ENCODE data around the gene UBTD2. TPM values are rescaled to one million over a fixed set of nuclear protein-coding genes. Genes with fewer than 3 reads are reported as not detected.

Gene UBTD2
- total RNA-seq, 1 experiment from 2014 or later, result 22.7 TPM

GRCh38 chr5:172274951-172275753 is 8.4 kb downstream of the UBTD2 start:
- DNase-seq (ENCODE audit: low spot score), result no peak
- no peaks in the 10 kb centered on the region for H3K27me3 Mint-ChIP-seq (ENCODE audit: low read depth)
- peak overlapping the region; percentile 35 for H3K27ac Mint-ChIP-seq
- no peak for TF ChIP-seq ZNF416 (CRISPR knock-in tag; IDR thresholded peaks at IDR 0.05)
- no peak for TF ChIP-seq SMAD4 (CRISPR knock-in tag; IDR thresholded peaks at IDR 0.05)
- no peak for TF ChIP-seq FOXK1 (CRISPR knock-in tag; IDR thresholded peaks at IDR 0.05)
- TF ChIP-seq ZNF121 (CRISPR knock-in tag; IDR thresholded peaks at IDR 0.05), result no peak
- TF ChIP-seq SP1 (CRISPR knock-in tag; conservative IDR thresholded peaks at IDR 0.05), result no peak
- TF ChIP-seq ZMAT4 (CRISPR knock-in tag; IDR thresholded peaks at IDR 0.05), result no peak
- TF ChIP-seq ZNF232 (CRISPR knock-in tag; IDR thresholded peaks at IDR 0.05), result no peak
- H3K4me3 Mint-ChIP-seq, result no peak overlapping the region
- CTCF ChIA-PET, result no interaction called here
- ATAC-seq, result no peak
- H3K9me3 Mint-ChIP-seq, result peaks cover 5% of the 10 kb centered on the region; the same call in 1 of the 2 replicates
- H3K36me3 Mint-ChIP-seq, result peaks cover 7% of the 10 kb centered on the region
- peaks cover 42% of the 10 kb centered on the region for H3K4me1 Mint-ChIP-seq
- POLR2A ChIA-PET, result interaction anchor here (0.6 kb wide), 1 partner anchor 87 kb away, joined by 3 read pairs; no protein-coding TSS in a partner anchor

DNA sequence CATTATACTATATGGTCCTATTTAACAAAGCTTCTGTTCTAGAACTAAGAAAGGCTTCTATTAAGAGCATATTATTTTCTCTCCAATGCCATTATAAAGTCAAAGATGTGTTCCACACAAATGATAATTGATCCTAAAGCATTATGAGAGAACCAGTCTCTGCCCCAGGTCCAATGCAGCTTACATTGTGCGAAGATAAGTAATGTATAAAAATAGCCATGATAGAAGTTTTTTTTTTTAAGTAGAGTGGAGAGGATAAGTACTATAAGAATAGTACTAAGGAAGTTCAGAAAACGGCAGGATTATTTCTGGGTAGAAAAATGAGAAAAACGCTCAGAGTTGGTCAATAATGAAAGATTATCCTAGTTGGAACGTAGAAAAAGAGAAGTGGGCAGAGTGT is 15.6 kb downstream of the UBTD2 start:
- POLR2A ChIA-PET, result no interaction called here
- Mint-ChIP-seq H3K4me3 (no peak overlapping the region), H3K4me1 (peaks cover 32% of the 10 kb centered on the region), H3K36me3 (peaks cover 13% of the 10 kb centered on the region), H3K27me3 (ENCODE audit: low read depth) (no peaks in the 10 kb centered on the region), H3K27ac (no peak overlapping the region), H3K9me3 (no peaks in the 10 kb centered on the region)
- CTCF ChIA-PET, result no interaction called here
- ATAC-seq, result no peak
- no peak for DNase-seq (ENCODE audit: low spot score)
- TF ChIP-seq ZNF281 (CRISPR knock-in tag; IDR thresholded peaks at IDR 0.05) (no peak), SMAD3 (CRISPR knock-in tag; IDR thresholded peaks at IDR 0.05; ENCODE audit: borderline replicate concordance) (no peak), GTF2I (CRISPR knock-in tag; conservative IDR thresholded peaks at IDR 0.05) (no peak), ELF4 (CRISPR knock-in tag; IDR thresholded peaks at IDR 0.05; ENCODE audit: low read depth) (no peak), OVOL2 (CRISPR knock-in tag; IDR thresholded peaks at IDR 0.05; ENCODE audit: borderline replicate concordance) (no peak)
- TF ChIP-seq, protein P1, sequence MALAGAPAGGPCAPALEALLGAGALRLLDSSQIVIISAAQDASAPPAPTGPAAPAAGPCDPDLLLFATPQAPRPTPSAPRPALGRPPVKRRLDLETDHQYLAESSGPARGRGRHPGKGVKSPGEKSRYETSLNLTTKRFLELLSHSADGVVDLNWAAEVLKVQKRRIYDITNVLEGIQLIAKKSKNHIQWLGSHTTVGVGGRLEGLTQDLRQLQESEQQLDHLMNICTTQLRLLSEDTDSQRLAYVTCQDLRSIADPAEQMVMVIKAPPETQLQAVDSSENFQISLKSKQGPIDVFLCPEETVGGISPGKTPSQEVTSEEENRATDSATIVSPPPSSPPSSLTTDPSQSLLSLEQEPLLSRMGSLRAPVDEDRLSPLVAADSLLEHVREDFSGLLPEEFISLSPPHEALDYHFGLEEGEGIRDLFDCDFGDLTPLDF (CRISPR knock-in tag; IDR thresholded peaks at IDR 0.05), result no peak

DNA sequence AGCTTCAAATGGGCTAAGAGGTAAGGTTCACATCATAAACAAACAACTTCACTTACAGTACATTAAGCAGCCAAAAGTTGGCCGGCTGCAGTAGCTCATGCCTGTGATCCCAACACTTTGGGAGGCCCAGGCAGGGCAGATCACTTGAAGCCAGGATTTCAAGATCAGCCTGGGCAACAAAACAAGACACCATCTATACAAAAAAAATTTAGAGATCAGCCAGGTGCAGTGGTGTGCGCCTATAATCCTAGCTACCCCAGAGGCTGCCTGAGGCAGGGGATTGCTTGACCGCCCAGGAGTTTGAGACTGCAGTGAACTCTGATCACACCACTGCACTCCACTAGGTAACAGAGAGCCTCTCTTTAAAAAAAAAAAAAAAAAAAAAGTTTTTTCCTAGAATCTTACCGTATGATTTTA is 16.9 kb downstream of the UBTD2 start:
- Mint-ChIP-seq H3K36me3 (peaks cover 13% of the 10 kb centered on the region), H3K4me1 (peaks cover 24% of the 10 kb centered on the region), H3K27ac (peak overlapping the region; percentile 85), H3K9me3 (no peaks in the 10 kb centered on the region), H3K27me3 (ENCODE audit: low read depth) (no peaks in the 10 kb centered on the region), H3K4me3 (no peak overlapping the region)
- DNase-seq (ENCODE audit: low spot score), result no peak
- no peak for ATAC-seq
- CTCF ChIA-PET, result interaction anchor here (0.8 to 1.6 kb wide), 2 partner anchors 12 to 27 kb away, joined by 3 to 6 read pairs; no protein-coding TSS in a partner anchor
- TF ChIP-seq FOXK1 (CRISPR knock-in tag; IDR thresholded peaks at IDR 0.05) (no peak), ZNF138 (CRISPR knock-in tag; conservative IDR thresholded peaks at IDR 0.05) (no peak), TEAD4 (CRISPR knock-in tag; IDR thresholded peaks at IDR 0.05) (no peak), ZNF317 (CRISPR knock-in tag; IDR thresholded peaks at IDR 0.05; ENCODE audit: borderline replicate concordance, low read depth) (no peak)
- TF ChIP-seq, protein P2, sequence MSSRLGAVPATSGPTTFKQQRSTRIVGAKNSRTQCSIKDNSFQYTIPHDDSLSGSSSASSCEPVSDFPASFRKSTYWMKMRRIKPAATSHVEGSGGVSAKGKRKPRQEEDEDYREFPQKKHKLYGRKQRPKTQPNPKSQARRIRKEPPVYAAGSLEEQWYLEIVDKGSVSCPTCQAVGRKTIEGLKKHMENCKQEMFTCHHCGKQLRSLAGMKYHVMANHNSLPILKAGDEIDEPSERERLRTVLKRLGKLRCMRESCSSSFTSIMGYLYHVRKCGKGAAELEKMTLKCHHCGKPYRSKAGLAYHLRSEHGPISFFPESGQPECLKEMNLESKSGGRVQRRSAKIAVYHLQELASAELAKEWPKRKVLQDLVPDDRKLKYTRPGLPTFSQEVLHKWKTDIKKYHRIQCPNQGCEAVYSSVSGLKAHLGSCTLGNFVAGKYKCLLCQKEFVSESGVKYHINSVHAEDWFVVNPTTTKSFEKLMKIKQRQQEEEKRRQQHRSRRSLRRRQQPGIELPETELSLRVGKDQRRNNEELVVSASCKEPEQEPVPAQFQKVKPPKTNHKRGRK (CRISPR knock-in tag; IDR thresholded peaks at IDR 0.05; ENCODE audit: borderline replicate concordance), result no peak
- POLR2A ChIA-PET, result no interaction called here

Measured in WTC11 (cell line).